ENCODE data around the gene UBAC2.
"Not testable (repeated sequence)": the region's sequence is repeated elsewhere in the genome, so short reads cannot be mapped to it uniquely, and the experiment has no call there.

The UBAC2 gene

GRCh38 chr13:99404005-99404755 is 203.5 kb downstream of the UBAC2 start:
- H3K4me3 ChIP-seq (ENCODE audit: control insufficient read depth, low read depth, low read length), result no peak overlapping the region
- DNase-seq (ENCODE audit: low read depth), result no peak

GRCh38 chr13:99405966-99406365 is 205.3 kb downstream of the UBAC2 start:
- H3K4me3 ChIP-seq (ENCODE audit: control insufficient read depth, low read depth, low read length), result no peak overlapping the region
- no peak for DNase-seq (ENCODE audit: low read depth)
- no peak for TF ChIP-seq CTCF (IDR thresholded peaks at IDR 0.05; ENCODE audit: control insufficient read depth, insufficient read depth, low read depth, low read length, missing control alignments)

More at GRCh38 chr13:99404005-99404755, 203.5 kb downstream of the UBAC2 start:
- no peak for TF ChIP-seq CTCF (IDR thresholded peaks at IDR 0.05; ENCODE audit: control insufficient read depth, insufficient read depth, low read depth, low read length, missing control alignments)

- no peak for DNase-seq (ENCODE audit: low read depth)
- no peak overlapping the region for H3K4me3 ChIP-seq (ENCODE audit: control insufficient read depth, low read depth, low read length)
- no peak for TF ChIP-seq CTCF (IDR thresholded peaks at IDR 0.05; ENCODE audit: control insufficient read depth, insufficient read depth, low read depth, low read length, missing control alignments)
Measured at GRCh38 chr13:99406799-99407201, 206.1 kb downstream of the UBAC2 start.

- H3K4me3 ChIP-seq (ENCODE audit: control insufficient read depth, low read depth, low read length), result no peak overlapping the region
- no peak for DNase-seq (ENCODE audit: low read depth)
- no peak for TF ChIP-seq CTCF (IDR thresholded peaks at IDR 0.05; ENCODE audit: control insufficient read depth, insufficient read depth, low read depth, low read length, missing control alignments)
Measured at GRCh38 chr13:99407906-99408702, 207.4 kb downstream of the UBAC2 start.

GRCh38 chr13:99408703-99409000 is 208.0 kb downstream of the UBAC2 start:
- DNase-seq (ENCODE audit: low read depth), result no peak
- no peak overlapping the region for H3K4me3 ChIP-seq (ENCODE audit: control insufficient read depth, low read depth, low read length)
- no peak for TF ChIP-seq CTCF (IDR thresholded peaks at IDR 0.05; ENCODE audit: control insufficient read depth, insufficient read depth, low read depth, low read length, missing control alignments)

GRCh38 chr13:99409461-99410083 is 208.9 kb downstream of the UBAC2 start:
- not testable (repeated sequence) for DNase-seq (ENCODE audit: low read depth); H3K4me3 ChIP-seq (ENCODE audit: control insufficient read depth, low read depth, low read length)

GRCh38 chr13:99410646-99411475 is 210.2 kb downstream of the UBAC2 start:
- not testable (repeated sequence) for H3K4me3 ChIP-seq (ENCODE audit: control insufficient read depth, low read depth, low read length); DNase-seq (ENCODE audit: low read depth)

All from AG09309 (cell line).